ENCODE measurements around the gene CCRL2.

Gene CCRL2

GRCh38 chr3:46406788-46407611 is at the start of gene CCRL2, which contains the start of gene CCR5AS:
CCRL2 (plus strand) TSS chr3:46407259; CDS start chr3:46408080, 821 bp downstream.
CCR5AS (minus strand) TSS chr3:46407066.
- peaks cover 12% of the 10 kb centered on the region for H3K27me3 Mint-ChIP-seq (ENCODE audit: low read depth, poor library complexity)

DNA sequence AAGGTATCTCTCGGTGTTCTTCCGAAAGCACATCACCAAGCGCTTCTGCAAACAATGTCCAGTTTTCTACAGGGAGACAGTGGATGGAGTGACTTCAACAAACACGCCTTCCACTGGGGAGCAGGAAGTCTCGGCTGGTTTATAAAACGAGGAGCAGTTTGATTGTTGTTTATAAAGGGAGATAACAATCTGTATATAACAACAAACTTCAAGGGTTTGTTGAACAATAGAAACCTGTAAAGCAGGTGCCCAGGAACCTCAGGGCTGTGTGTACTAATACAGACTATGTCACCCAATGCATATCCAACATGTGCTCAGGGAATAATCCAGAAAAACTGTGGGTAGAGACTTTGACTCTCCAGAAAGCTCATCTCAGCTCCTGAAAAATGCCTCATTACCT is 48.6 kb upstream of the CCRL2 start:
- H3K27me3 Mint-ChIP-seq (ENCODE audit: low read depth, poor library complexity): peaks cover 35% of the 10 kb centered on the region
- no peaks in the 10 kb centered on the region for H3K9me3 Mint-ChIP-seq
- H3K4me3 Mint-ChIP-seq: no peak overlapping the region
- H3K4me1 Mint-ChIP-seq: no peaks in the 10 kb centered on the region
- TF ChIP-seq, protein P1, sequence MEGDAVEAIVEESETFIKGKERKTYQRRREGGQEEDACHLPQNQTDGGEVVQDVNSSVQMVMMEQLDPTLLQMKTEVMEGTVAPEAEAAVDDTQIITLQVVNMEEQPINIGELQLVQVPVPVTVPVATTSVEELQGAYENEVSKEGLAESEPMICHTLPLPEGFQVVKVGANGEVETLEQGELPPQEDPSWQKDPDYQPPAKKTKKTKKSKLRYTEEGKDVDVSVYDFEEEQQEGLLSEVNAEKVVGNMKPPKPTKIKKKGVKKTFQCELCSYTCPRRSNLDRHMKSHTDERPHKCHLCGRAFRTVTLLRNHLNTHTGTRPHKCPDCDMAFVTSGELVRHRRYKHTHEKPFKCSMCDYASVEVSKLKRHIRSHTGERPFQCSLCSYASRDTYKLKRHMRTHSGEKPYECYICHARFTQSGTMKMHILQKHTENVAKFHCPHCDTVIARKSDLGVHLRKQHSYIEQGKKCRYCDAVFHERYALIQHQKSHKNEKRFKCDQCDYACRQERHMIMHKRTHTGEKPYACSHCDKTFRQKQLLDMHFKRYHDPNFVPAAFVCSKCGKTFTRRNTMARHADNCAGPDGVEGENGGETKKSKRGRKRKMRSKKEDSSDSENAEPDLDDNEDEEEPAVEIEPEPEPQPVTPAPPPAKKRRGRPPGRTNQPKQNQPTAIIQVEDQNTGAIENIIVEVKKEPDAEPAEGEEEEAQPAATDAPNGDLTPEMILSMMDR (IDR thresholded peaks at IDR 0.05): no peak
- H3K27ac Mint-ChIP-seq: no peak overlapping the region
- no peaks in the 10 kb centered on the region for H3K36me3 Mint-ChIP-seq (ENCODE audit: low read depth)
- DNase-seq: no peak

More at GRCh38 chr3:46406788-46407611, at the start of gene CCRL2, which contains the start of gene CCR5AS:
- H3K36me3 Mint-ChIP-seq (ENCODE audit: low read depth): no peaks in the 10 kb centered on the region
- H3K9me3 Mint-ChIP-seq: no peaks in the 10 kb centered on the region
- H3K4me1 Mint-ChIP-seq: peaks cover 44% of the 10 kb centered on the region
- peak; percentile 9 for DNase-seq
- peak within 1 kb of the TSS; percentile 34 for H3K27ac Mint-ChIP-seq
- no peak within 1 kb of the TSS for H3K4me3 Mint-ChIP-seq
- TF ChIP-seq, protein P1 (IDR thresholded peaks at IDR 0.05): no peak

- H3K27me3 Mint-ChIP-seq (ENCODE audit: low read depth, poor library complexity): peaks cover 28% of the 10 kb centered on the region
- no peak overlapping the region for H3K27ac Mint-ChIP-seq
- TF ChIP-seq, protein P1 (IDR thresholded peaks at IDR 0.05): no peak
- H3K9me3 Mint-ChIP-seq: no peaks in the 10 kb centered on the region
- no peaks in the 10 kb centered on the region for H3K4me1 Mint-ChIP-seq
- no peak overlapping the region for H3K4me3 Mint-ChIP-seq
- DNase-seq: no peak
- H3K36me3 Mint-ChIP-seq (ENCODE audit: low read depth): no peaks in the 10 kb centered on the region
Observed at GRCh38 chr3:46359733-46360493, 47.1 kb upstream of the CCRL2 start.

GRCh38 chr3:46360907-46361306 is 46.2 kb upstream of the CCRL2 start:
- H3K27ac Mint-ChIP-seq: no peak overlapping the region
- no peaks in the 10 kb centered on the region for H3K36me3 Mint-ChIP-seq (ENCODE audit: low read depth)
- TF ChIP-seq, protein P1 (IDR thresholded peaks at IDR 0.05): no peak
- peaks cover 25% of the 10 kb centered on the region for H3K27me3 Mint-ChIP-seq (ENCODE audit: low read depth, poor library complexity)
- no peak overlapping the region for H3K4me3 Mint-ChIP-seq
- no peak for DNase-seq
- H3K9me3 Mint-ChIP-seq: no peaks in the 10 kb centered on the region
- H3K4me1 Mint-ChIP-seq: no peaks in the 10 kb centered on the region

DNA sequence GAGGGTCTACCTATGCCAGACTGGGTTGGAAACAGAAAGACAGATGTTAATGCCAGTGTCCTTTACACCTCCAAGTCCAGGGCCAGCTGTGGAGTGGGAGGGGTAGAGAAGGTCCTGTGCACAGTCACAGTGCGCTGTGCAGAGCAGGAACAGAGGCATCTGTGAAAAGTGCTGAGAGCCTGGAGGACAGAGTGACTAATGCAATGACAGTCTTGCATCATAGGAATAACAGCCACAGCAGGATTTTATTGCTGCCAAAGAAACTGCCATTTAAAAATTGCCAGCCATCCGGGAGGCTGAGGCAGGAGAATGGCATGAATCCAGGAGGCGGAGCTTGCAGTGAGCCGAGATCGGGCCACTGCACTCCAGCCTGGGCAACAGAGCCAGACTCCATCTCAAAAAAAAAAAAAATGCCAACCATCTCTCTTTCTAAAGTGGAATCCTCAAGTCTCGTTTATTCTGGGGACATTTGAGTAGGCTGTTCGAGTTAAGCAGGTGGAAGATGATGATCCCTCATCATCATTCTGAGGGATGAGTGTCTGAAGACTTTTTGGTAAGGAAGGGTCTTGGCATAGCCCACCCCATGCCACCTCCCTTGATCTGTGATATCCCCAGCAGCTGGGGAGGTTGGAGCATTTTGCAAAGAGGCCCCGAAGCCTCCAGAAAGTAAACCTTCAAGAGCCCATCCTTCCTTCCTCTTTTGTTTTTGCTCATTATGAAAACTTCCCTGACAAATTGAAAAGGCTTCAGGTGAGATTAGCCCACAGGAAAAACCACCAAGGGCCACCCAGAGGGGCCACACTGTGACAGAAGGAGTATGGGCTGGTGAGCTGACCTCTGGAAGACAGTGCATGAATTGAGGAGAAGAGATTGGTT is 45.4 kb upstream of the CCRL2 start:
- TF ChIP-seq, protein P1 (IDR thresholded peaks at IDR 0.05): no peak
- H3K4me3 Mint-ChIP-seq: no peak overlapping the region
- no peak overlapping the region for H3K27ac Mint-ChIP-seq
- H3K9me3 Mint-ChIP-seq: no peaks in the 10 kb centered on the region
- no peaks in the 10 kb centered on the region for H3K36me3 Mint-ChIP-seq (ENCODE audit: low read depth)
- peaks cover 29% of the 10 kb centered on the region for H3K27me3 Mint-ChIP-seq (ENCODE audit: low read depth, poor library complexity)
- no peak for DNase-seq
- H3K4me1 Mint-ChIP-seq: no peaks in the 10 kb centered on the region
